ENCODE results near the gene SLC35A3.
"Not testable (repeated sequence)": the region's sequence is repeated elsewhere in the genome, so short reads cannot be mapped to it uniquely, and the experiment has no call there.

Gene SLC35A3

GRCh38 chr1:99969729-99970621 lies at the start of gene SLC35A3:
Gene SLC35A3 (plus strand): TSS chr1:99969996. CDS start chr1:99993555, 23,559 bp downstream.
- peak; percentile 27 for DNase-seq

GRCh38 chr1:99934801-99935200 lies 35.0 kb upstream of the SLC35A3 start:
- no peak for DNase-seq

GRCh38 chr1:99935534-99935933 lies 34.3 kb upstream of the SLC35A3 start:
- DNase-seq: no peak

GRCh38 chr1:99936071-99936470 lies 33.7 kb upstream of the SLC35A3 start:
- DNase-seq: no peak

GRCh38 chr1:99942723-99943122 lies 27.1 kb upstream of the SLC35A3 start:
- DNase-seq: no peak

- DNase-seq: peak; percentile 79
These were observed 26.5 kb upstream of the SLC35A3 start for GRCh38 chr1:99943223-99943794.

- no peak for DNase-seq
These were observed 25.6 kb upstream of the SLC35A3 start for GRCh38 chr1:99944192-99944591.

- no peak for DNase-seq
These were observed 24.6 kb upstream of the SLC35A3 start for GRCh38 chr1:99945174-99945573.

- DNase-seq: no peak
These were observed 19.3 kb upstream of the SLC35A3 start for GRCh38 chr1:99950486-99950885.

- no peak for DNase-seq
These were observed 17.3 kb upstream of the SLC35A3 start for GRCh38 chr1:99952522-99952921.

- no peak for DNase-seq
These were observed 14.4 kb upstream of the SLC35A3 start for GRCh38 chr1:99955375-99955774.

- no peak for DNase-seq
These were observed 13.0 kb upstream of the SLC35A3 start for GRCh38 chr1:99956755-99957154.

- no peak for DNase-seq
These were observed 12.0 kb upstream of the SLC35A3 start for GRCh38 chr1:99957818-99958217.

GRCh38 chr1:99959189-99959705 lies 10.5 kb upstream of the SLC35A3 start:
- DNase-seq: not testable (repeated sequence)

GRCh38 chr1:99960260-99960659 lies 9.5 kb upstream of the SLC35A3 start:
- not testable (repeated sequence) for DNase-seq

GRCh38 chr1:99963041-99963795 lies 6.6 kb upstream of the SLC35A3 start:
- DNase-seq: no peak

GRCh38 chr1:99964806-99965205 lies 5.0 kb upstream of the SLC35A3 start:
- no peak for DNase-seq

GRCh38 chr1:99965646-99966375 lies 4.0 kb upstream of the SLC35A3 start:
- no peak for DNase-seq

GRCh38 chr1:99968214-99968613 lies 1.6 kb upstream of the SLC35A3 start:
- no peak for DNase-seq

- DNase-seq: no peak
These were observed 502 bp upstream of the SLC35A3 start for GRCh38 chr1:99969260-99969728.

GRCh38 chr1:99970713-99971255 lies 988 bp downstream of the SLC35A3 start:
- no peak for DNase-seq

- DNase-seq: not testable (repeated sequence)
These were observed 2.3 kb downstream of the SLC35A3 start for GRCh38 chr1:99972066-99972465.
